Measurements from ENCODE around the gene SEC14L2.
"Not testable (repeated sequence)": the region's sequence is repeated elsewhere in the genome, so short reads cannot be mapped to it uniquely, and the experiment has no call there.

DNA sequence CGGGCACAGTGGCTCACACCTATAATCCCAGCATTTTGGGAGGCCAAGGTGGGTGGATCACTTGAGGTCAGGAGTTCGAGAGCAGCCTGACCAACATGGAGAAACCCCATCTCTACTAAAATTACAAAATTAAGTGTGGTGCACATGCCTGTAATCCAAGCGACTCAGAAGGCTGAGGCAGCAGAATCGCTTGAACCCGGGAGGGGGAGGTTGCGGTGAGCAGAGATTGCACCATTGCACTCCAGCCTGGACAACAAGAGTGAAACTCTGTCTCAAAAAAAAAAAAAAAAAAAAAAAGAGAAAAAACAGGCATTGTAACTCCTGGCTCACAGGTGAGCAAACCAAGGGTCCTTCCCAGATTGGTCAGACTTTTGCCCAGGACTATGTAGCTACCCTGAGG is 63.7 kb downstream of the SEC14L2 start:
- not testable (repeated sequence) for TF ChIP-seq CTCF, POLR2A (IDR thresholded peaks at IDR 0.05)

Measured in adrenal gland (tissue), 5 donors.